ENCODE measurements around the gene IRX4. TPM values are rescaled to one million over a fixed set of nuclear protein-coding genes. Genes with fewer than 3 reads are reported as not detected.

The IRX4 gene
- total RNA-seq, 1 donor from 2014 or later: 18.6 TPM

GRCh38 chr5:1875843-1876659 is 6.7 kb downstream of the IRX4 start:
- intact Hi-C loops (cut with micrococcal nuclease): no loop called here
- TF ChIP-seq CTCF (IDR thresholded peaks at IDR 0.05; ENCODE audit: borderline replicate concordance): no peak
- DNase-seq: no peak
- Histone ChIP-seq H3K36me3 (peaks cover 23% of the 10 kb centered on the region), H3K27ac (replicated peaks) (no peak overlapping the region), H3K27me3 (ENCODE audit: low read depth) (peaks cover 92% of the 10 kb centered on the region), H3K9me3 (replicated peaks) (no peaks in the 10 kb centered on the region), H3K4me3 (no peak overlapping the region), H3K4me1 (peaks cover 16% of the 10 kb centered on the region)

DNA sequence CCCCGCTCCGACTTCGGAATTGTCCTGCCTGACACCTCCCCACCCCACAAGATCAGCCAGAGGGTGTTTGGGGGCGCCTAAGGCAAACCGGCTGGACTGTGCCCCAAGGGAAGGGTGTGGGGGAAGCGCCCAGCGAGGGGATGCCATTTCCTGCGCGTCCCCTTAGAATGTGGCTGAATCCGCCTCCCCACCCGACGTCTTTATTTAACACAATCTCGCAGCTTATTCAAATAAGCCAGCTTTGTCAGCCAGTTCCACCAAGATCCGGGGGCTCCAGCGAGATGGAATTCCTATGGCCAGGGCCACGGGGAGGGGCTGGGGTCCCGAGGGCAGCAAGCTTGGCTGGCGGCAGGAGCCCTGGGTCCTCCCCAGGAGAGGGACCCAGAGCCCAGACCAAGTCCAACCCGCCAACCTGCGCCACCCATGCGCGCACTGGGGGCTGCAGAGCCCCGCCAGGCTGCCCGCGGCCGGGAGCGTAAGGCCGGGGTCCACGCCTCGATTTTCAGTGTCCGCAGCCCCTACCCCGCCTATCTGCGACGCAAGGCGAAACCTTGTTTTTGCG is 7.4 kb downstream of the IRX4 start:
- H3K36me3 ChIP-seq: peaks cover 23% of the 10 kb centered on the region
- intact Hi-C loops (cut with micrococcal nuclease): no loop called here
- H3K4me3 ChIP-seq: no peak overlapping the region
- H3K27ac ChIP-seq (replicated peaks): no peak overlapping the region
- peaks cover 16% of the 10 kb centered on the region for H3K4me1 ChIP-seq
- no peak for TF ChIP-seq CTCF (IDR thresholded peaks at IDR 0.05; ENCODE audit: borderline replicate concordance)
- no peak for DNase-seq
- no peaks in the 10 kb centered on the region for H3K9me3 ChIP-seq (replicated peaks)
- H3K27me3 ChIP-seq (ENCODE audit: low read depth): peaks cover 86% of the 10 kb centered on the region

- intact Hi-C loops (cut with micrococcal nuclease): no loop called here
- Histone ChIP-seq H3K36me3 (peaks cover 22% of the 10 kb centered on the region), H3K4me3 (no peak overlapping the region)
Observed at GRCh38 chr5:1874771-1875220, 7.9 kb downstream of the IRX4 start.

DNA sequence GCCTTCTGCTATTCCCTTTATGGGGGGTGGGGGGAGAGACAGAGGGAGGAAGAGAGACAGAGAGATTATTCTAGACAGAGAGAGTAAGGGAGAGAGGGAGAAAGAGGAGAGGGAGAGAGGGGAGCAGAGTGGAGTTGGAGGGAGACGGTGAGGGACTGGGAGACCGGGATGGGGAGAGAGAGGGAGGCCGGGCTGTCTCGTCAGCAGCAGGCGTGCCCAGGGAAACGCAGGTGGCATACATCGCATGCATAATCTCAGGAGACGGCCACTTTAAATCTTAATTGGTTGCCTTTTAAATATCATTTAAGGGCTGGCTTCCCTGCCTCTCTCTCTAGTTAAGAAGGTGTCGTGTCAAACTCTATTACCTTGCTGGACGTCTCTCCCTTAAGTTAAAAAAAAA is 8.4 kb downstream of the IRX4 start:
- H3K36me3 ChIP-seq: peaks cover 18% of the 10 kb centered on the region
- H3K9me3 ChIP-seq (replicated peaks): no peaks in the 10 kb centered on the region
- intact Hi-C loops (cut with micrococcal nuclease): no loop called here
- no peak for TF ChIP-seq CTCF (IDR thresholded peaks at IDR 0.05; ENCODE audit: borderline replicate concordance)
- H3K4me1 ChIP-seq: peaks cover 16% of the 10 kb centered on the region
- peaks cover 77% of the 10 kb centered on the region for H3K27me3 ChIP-seq (ENCODE audit: low read depth)
- H3K27ac ChIP-seq (replicated peaks): no peak overlapping the region
- no peak overlapping the region for H3K4me3 ChIP-seq
- no peak for DNase-seq

More at GRCh38 chr5:1874771-1875220, 7.9 kb downstream of the IRX4 start:
- no peak for TF ChIP-seq CTCF (IDR thresholded peaks at IDR 0.05; ENCODE audit: borderline replicate concordance)
- Histone ChIP-seq H3K27me3 (ENCODE audit: low read depth) (peaks cover 81% of the 10 kb centered on the region), H3K27ac (replicated peaks) (no peak overlapping the region), H3K9me3 (replicated peaks) (no peaks in the 10 kb centered on the region), H3K4me1 (peaks cover 16% of the 10 kb centered on the region)
- DNase-seq: no peak

DNA sequence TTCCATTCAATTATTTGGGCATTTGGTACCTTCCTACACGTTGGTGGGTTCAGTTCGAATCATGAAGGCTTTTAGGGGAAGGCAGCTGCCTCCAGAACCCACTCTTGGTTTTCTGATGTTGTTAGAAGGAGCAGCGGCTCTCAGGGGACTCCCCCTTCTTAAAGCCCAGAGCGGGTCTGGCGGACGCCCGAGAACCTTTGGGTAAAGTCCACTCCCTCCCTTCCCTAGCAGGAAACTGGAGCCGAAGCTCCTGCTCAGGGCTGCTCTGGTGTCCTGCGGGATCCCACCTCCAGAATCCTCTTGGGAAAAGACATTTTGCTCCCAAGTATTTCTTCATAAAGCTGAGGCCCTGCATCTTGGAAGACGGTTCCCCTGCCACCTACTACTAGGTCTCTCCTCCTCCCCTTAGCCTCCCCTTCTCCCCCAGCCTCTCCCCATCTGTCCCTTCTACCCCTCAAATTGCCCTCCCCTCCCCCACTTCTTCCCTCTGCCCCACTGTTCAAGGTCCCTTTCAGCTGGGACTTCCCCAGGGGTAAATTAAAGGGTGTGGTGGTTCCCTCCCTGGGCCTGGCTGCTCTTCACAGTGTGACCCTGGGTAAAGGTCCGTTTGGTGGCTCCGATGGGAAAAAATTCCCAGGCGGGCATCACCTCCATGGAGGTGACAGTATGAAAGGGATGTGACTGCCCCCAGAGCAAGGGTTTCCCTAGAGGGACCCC is 9.3 kb downstream of the IRX4 start:
- H3K27me3 ChIP-seq (ENCODE audit: low read depth): peaks cover 77% of the 10 kb centered on the region
- no peak for DNase-seq

More for the DNA sequence above, 9.3 kb downstream of the IRX4 start:
- no peak for TF ChIP-seq CTCF (IDR thresholded peaks at IDR 0.05; ENCODE audit: borderline replicate concordance)
- H3K9me3 ChIP-seq (replicated peaks): no peaks in the 10 kb centered on the region
- H3K4me1 ChIP-seq: peaks cover 16% of the 10 kb centered on the region
- H3K4me3 ChIP-seq: no peak overlapping the region
- intact Hi-C loops (cut with micrococcal nuclease): no loop called here
- no peak overlapping the region for H3K27ac ChIP-seq (replicated peaks)
- H3K36me3 ChIP-seq: peaks cover 12% of the 10 kb centered on the region
